HFFc6 (cell line): ENCODE data around the gene CCDC60. TPM values are rescaled to one million over a fixed set of nuclear protein-coding genes. Genes with fewer than 3 reads are reported as not detected.

ENCODE experiments used
- DNase-seq: peaks from one replicate; pipeline ENCODE4 v3.0.0-alpha.2; 2018
- H3K27ac Mint-ChIP-seq: 2 replicates; pipeline ENCODE4 v1.8.0; 2020; ENCODE audit warnings: mild to moderate bottlenecking, mixed read lengths
- H3K27me3 Mint-ChIP-seq: 2 replicates; pipeline ENCODE4 v1.8.0; 2021; ENCODE audit warnings: mild to moderate bottlenecking, moderate library complexity, mixed read lengths; ENCODE audit not compliant: insufficient read depth
- H3K36me3 Mint-ChIP-seq: 2 replicates; pipeline ENCODE4 v1.8.0; 2021; ENCODE audit warnings: low read depth, mixed read lengths
- H3K4me1 Mint-ChIP-seq: 2 replicates; pipeline ENCODE4 v1.8.0; 2020; ENCODE audit warnings: low read depth, mixed read lengths
- H3K4me3 Mint-ChIP-seq: 2 replicates; pipeline ENCODE4 v1.8.0; 2020; ENCODE audit warnings: mild to moderate bottlenecking, moderate library complexity, mixed read lengths
- H3K9me3 Mint-ChIP-seq: 2 replicates; pipeline ENCODE4 v1.8.0; 2020; ENCODE audit warnings: mild to moderate bottlenecking, mixed read lengths
- total RNA-seq, 6 experiments: library from RNA; stranded (reverse); fragmentation: NEBNext Ultra II Directional; extraction: Animal tissue kit (Norgen Biotek cat#: 25700); gene quantifications; 2 replicates in 1 of 6; 3 replicates in 5 of 6; pipeline ENCODE4 v1.2.3, GENCODE V29; 2021
- TF ChIP-seq, protein P1 (sequence below): fragments of 200-600 bp; sonication (generic); IDR thresholded peaks from 2 replicates; pipeline ENCODE4 v1.5.0; 2021; ENCODE audit warnings: antibody characterized with exemption, mild to moderate bottlenecking

Gene CCDC60
- total RNA-seq, 6 experiments from 2014 or later = not detected

DNA sequence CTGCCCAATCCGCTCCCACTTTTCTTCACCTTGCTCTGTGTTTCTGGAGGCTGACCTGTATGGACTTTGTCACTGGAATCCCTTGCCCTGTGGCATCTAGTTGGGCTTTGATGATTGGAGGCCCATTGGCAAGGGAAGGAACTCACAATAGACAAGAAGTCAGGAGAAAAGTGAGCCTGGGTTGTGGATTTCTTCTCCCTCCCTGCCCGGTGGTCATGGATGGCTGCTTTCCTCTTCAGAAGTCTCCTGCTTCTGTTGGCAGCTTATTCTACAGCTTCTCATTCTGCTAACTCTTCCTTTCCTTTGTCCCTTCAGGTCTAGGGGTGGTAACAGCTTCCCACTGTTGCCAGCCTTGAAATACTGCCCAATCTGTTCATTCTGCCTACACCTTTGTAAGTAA, 13.9 kb upstream of the CCDC60 start:
- peaks cover 4% of the 10 kb centered on the region; the same call in 1 of the 2 replicates for H3K36me3 Mint-ChIP-seq
- no peak overlapping the region for H3K27ac Mint-ChIP-seq

DNA sequence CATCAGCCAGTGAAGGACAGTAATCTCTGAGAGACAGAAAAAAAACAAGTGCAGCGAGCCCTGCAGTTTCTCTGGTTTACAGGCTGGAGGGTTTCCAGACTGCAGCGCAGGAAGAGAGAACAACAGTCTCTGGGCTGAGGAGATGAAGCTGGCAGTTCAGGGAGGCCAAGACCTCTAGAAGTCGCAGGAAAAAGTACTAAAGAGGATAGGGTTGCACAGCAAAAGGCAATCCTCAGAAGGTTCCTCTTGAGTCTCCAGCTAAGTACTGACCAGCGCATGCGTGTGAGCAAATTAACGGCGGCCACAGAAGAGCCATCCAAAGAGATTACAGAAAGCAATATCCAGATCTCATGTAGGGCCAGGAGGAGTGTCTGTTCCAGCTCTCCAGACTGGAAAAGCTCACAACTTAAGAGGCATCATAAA, 12.2 kb upstream of the CCDC60 start:
- peaks cover 4% of the 10 kb centered on the region; the same call in 1 of the 2 replicates for H3K36me3 Mint-ChIP-seq
- DNase-seq = no peak

More for the DNA sequence above, 13.9 kb upstream of the CCDC60 start:
- no peak overlapping the region for H3K4me3 Mint-ChIP-seq
- peaks cover 43% of the 10 kb centered on the region for H3K9me3 Mint-ChIP-seq
- no peaks in the 10 kb centered on the region for H3K4me1 Mint-ChIP-seq
- no peaks in the 10 kb centered on the region; the same call in 1 of the 2 replicates for H3K27me3 Mint-ChIP-seq
- TF ChIP-seq, protein P1, sequence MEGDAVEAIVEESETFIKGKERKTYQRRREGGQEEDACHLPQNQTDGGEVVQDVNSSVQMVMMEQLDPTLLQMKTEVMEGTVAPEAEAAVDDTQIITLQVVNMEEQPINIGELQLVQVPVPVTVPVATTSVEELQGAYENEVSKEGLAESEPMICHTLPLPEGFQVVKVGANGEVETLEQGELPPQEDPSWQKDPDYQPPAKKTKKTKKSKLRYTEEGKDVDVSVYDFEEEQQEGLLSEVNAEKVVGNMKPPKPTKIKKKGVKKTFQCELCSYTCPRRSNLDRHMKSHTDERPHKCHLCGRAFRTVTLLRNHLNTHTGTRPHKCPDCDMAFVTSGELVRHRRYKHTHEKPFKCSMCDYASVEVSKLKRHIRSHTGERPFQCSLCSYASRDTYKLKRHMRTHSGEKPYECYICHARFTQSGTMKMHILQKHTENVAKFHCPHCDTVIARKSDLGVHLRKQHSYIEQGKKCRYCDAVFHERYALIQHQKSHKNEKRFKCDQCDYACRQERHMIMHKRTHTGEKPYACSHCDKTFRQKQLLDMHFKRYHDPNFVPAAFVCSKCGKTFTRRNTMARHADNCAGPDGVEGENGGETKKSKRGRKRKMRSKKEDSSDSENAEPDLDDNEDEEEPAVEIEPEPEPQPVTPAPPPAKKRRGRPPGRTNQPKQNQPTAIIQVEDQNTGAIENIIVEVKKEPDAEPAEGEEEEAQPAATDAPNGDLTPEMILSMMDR = no peak
- DNase-seq = no peak

DNA sequence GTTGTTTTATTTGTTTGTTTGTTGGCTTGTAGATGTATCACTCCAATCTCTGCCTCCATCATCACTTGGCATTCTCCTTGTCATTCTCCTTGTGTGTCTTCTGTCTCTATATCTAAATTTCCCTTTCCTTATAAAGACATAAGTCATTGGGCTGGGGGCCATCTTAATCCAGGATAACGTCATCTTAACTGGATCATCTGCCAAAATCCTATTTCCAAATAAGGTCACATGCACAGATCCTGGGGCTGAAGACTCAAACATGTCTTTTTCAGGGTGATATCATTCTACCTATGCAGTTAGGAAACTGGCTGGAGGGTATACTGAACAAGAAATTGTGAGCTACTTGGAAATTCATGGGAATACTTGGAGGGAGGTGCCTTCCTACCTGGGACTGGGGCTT, 8.7 kb upstream of the CCDC60 start:
- H3K4me1 Mint-ChIP-seq = no peaks in the 10 kb centered on the region
- DNase-seq = no peak
- TF ChIP-seq, protein P1 = no peak
- H3K9me3 Mint-ChIP-seq = peaks cover 55% of the 10 kb centered on the region
- no peak overlapping the region for H3K27ac Mint-ChIP-seq
- peaks cover 3% of the 10 kb centered on the region; the same call in 1 of the 2 replicates for H3K36me3 Mint-ChIP-seq
- H3K4me3 Mint-ChIP-seq = no peak overlapping the region
- no peaks in the 10 kb centered on the region; the same call in 1 of the 2 replicates for H3K27me3 Mint-ChIP-seq

More for the DNA sequence above, 12.2 kb upstream of the CCDC60 start:
- peaks cover 58% of the 10 kb centered on the region for H3K9me3 Mint-ChIP-seq
- H3K27me3 Mint-ChIP-seq = no peaks in the 10 kb centered on the region; the same call in 1 of the 2 replicates
- TF ChIP-seq, protein P1 = no peak
- no peak overlapping the region for H3K4me3 Mint-ChIP-seq
- no peak overlapping the region for H3K27ac Mint-ChIP-seq
- H3K4me1 Mint-ChIP-seq = no peaks in the 10 kb centered on the region

DNA sequence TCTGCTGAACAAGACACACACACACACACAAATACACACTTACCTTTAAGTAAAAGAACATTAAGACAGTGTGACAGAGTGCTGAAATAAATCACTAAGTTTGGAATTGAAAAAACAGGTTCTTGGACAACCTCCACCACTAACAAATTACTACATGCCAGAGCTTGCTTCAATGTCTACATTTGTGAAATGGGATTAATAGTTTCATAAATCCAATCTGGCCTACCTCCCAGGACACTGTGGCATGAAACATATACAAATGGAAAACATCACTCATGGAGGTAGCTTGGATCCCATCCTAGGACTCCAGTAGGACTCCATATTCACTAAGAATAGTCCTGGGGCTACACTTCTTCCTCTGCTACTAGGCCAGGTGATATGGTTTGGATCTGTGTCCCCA, 8.2 kb upstream of the CCDC60 start:
- no peak for DNase-seq
- Mint-ChIP-seq H3K9me3 (peaks cover 52% of the 10 kb centered on the region), H3K36me3 (no peaks in the 10 kb centered on the region), H3K4me1 (no peaks in the 10 kb centered on the region), H3K4me3 (no peak overlapping the region), H3K27me3 (no peaks in the 10 kb centered on the region), H3K27ac (no peak overlapping the region)
- TF ChIP-seq, protein P1 = no peak

DNA sequence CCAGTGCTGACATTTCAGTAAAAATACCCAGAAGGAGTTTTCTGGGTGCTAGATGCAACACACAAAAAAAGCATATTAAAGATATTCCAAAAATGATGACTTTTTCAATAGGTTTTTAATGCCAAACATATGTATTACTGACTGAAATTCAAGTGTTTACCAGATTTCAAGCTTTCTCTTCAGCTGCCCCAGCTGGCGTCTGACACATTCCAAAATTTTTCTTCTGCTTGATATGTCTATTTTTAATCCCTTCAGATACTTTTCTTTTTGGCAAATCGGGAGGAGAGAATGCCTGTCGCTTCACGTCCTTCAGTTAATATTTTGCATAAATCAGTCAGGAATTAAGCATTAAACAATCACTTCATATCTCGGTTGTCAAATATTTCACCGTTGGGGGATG, 7.1 kb upstream of the CCDC60 start:
- Mint-ChIP-seq H3K4me1 (no peaks in the 10 kb centered on the region), H3K4me3 (no peak overlapping the region), H3K27ac (no peak overlapping the region), H3K36me3 (0 out of 2 replicates have a peak, but pooled peaks cover 3% of the 10 kb centered on the region), H3K9me3 (peaks cover 47% of the 10 kb centered on the region), H3K27me3 (no peaks in the 10 kb centered on the region)
- DNase-seq = no peak
- TF ChIP-seq, protein P1 = no peak

DNA sequence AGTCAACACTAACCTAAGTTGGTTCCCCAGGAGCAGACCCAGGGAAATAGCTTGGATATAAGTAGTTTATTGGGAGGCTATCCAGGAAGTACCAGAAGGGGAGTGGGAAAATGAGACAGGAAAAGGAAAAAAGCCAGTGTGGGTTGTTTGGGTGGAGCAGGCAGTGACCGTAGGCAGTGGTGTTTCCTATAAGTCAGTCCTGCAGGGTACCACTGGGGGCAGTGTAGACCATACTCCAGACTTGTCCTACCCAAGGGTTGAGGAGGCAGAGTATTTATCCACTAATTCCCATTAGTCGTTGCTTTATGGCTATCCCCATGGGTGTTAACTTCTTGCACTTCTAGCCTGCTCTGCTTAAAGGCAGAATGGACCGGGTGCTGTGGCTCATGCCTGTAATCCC, 6.4 kb upstream of the CCDC60 start:
- Mint-ChIP-seq H3K27ac (no peak overlapping the region), H3K27me3 (no peaks in the 10 kb centered on the region), H3K4me3 (no peak overlapping the region), H3K4me1 (no peaks in the 10 kb centered on the region), H3K9me3 (peaks cover 53% of the 10 kb centered on the region), H3K36me3 (0 out of 2 replicates have a peak, but pooled peaks cover 4% of the 10 kb centered on the region)
- DNase-seq = no peak
- TF ChIP-seq, protein P1 = no peak
